WTC11 (cell line): ENCODE results near the gene FGFR1OP2. TPM values are rescaled to one million over a fixed set of nuclear protein-coding genes. Genes with fewer than 3 reads are reported as not detected.

ENCODE experiments used
- ATAC-seq: fragments of 200-7000 bp; cut with Tn5 transposase; 2 replicates; pipeline ENCODE4 v1.10.0; 2021; ENCODE audit warnings: mild to moderate bottlenecking, moderate library complexity
- CTCF ChIA-PET: fragments of 300-600 bp; sonication (Branson Sonifier 250); formaldehyde crosslinking; loops from one replicate; lab custom pipeline; 2021; ENCODE audit warnings: antibody characterized with exemption; lab: Charles Lee
- POLR2A ChIA-PET: fragments of 350-600 bp; sonication (Branson Sonifier 250); formaldehyde crosslinking; loops from one replicate; lab custom pipeline; 2021; ENCODE audit warnings: antibody characterized with exemption; lab: Charles Lee
- DNase-seq: peaks from one replicate; pipeline ENCODE4 v3.0.0; 2021; ENCODE audit warnings: low spot score
- H3K27ac Mint-ChIP-seq: 2 replicates; pipeline ENCODE4 v1.8.0; 2021; ENCODE audit warnings: mixed read lengths
- H3K27me3 Mint-ChIP-seq: 2 replicates; pipeline ENCODE4 v1.8.0; 2021; ENCODE audit warnings: low read depth, mild to moderate bottlenecking, moderate library complexity, mixed read lengths
- H3K36me3 Mint-ChIP-seq: 2 replicates; pipeline ENCODE4 v1.8.0; 2021; ENCODE audit warnings: mixed read lengths
- H3K4me1 Mint-ChIP-seq: 2 replicates; pipeline ENCODE4 v1.8.0; 2022; ENCODE audit warnings: mixed read lengths
- H3K4me3 Mint-ChIP-seq: 2 replicates; pipeline ENCODE4 v1.8.0; 2021; ENCODE audit warnings: mild to moderate bottlenecking, moderate library complexity, mixed read lengths
- H3K9me3 Mint-ChIP-seq: 2 replicates; pipeline ENCODE4 v1.8.0; 2021; ENCODE audit warnings: mixed read lengths
- AFF4 ChIP-seq: sonication (generic); formaldehyde crosslinking; IDR thresholded peaks from 2 replicates; pipeline ENCODE4 v1.8.1; 2023; ENCODE audit warnings: mild to moderate bottlenecking, missing genetic modification reagents, borderline replicate concordance
- ARID4B ChIP-seq: sonication (generic); formaldehyde crosslinking; IDR thresholded peaks from 2 replicates; pipeline ENCODE4 v1.8.0; 2023; ENCODE audit warnings: missing genetic modification reagents, mild to moderate bottlenecking, borderline replicate concordance
- CBFB ChIP-seq: sonication (generic); formaldehyde crosslinking; IDR thresholded peaks from 2 replicates; pipeline ENCODE4 v1.8.1; 2022; ENCODE audit warnings: mild to moderate bottlenecking, low read depth, missing genetic modification reagents
- ELF4 ChIP-seq: sonication (generic); formaldehyde crosslinking; IDR thresholded peaks from 2 replicates; pipeline ENCODE4 v1.8.1; 2022; ENCODE audit warnings: low read depth, mild to moderate bottlenecking, moderate library complexity, missing genetic modification reagents
- ESRRA ChIP-seq: sonication (generic); formaldehyde crosslinking; IDR thresholded peaks from 2 replicates; pipeline ENCODE4 v1.8.1; 2022; ENCODE audit warnings: mild to moderate bottlenecking, missing genetic modification reagents, borderline replicate concordance
- FOXP4 ChIP-seq: sonication (generic); formaldehyde crosslinking; IDR thresholded peaks from 2 replicates; pipeline ENCODE4 v1.8.0; 2022; ENCODE audit warnings: mild to moderate bottlenecking, missing genetic modification reagents
- GRHL2 ChIP-seq: fragments of 250-450 bp; sonication (Bioruptor Pico); IDR thresholded peaks from 2 replicates; pipeline ENCODE4 v1.8.0; 2022; ENCODE audit warnings: mild to moderate bottlenecking, moderate library complexity; ENCODE audit not compliant: insufficient replicate concordance, severe bottlenecking
- IRF1 ChIP-seq: sonication (generic); formaldehyde crosslinking; IDR thresholded peaks from 2 replicates; pipeline ENCODE4 v1.8.0; 2023; ENCODE audit warnings: missing genetic modification reagents
- IRF2 ChIP-seq: sonication (generic); formaldehyde crosslinking; IDR thresholded peaks from 2 replicates; pipeline ENCODE4 v1.8.0; 2022; ENCODE audit warnings: low read depth, missing genetic modification reagents, borderline replicate concordance
- JAZF1 ChIP-seq: fragments of 250-450 bp; sonication (Bioruptor Pico); IDR thresholded peaks from 2 replicates; pipeline ENCODE4 v1.9.0; 2021; ENCODE audit warnings: moderate library complexity, mild to moderate bottlenecking, inconsistent platforms
- MAX ChIP-seq: sonication (generic); formaldehyde crosslinking; IDR thresholded peaks from 2 replicates; pipeline ENCODE4 v1.8.0; 2022; ENCODE audit warnings: mild to moderate bottlenecking, missing genetic modification reagents
- NR1H2 ChIP-seq: sonication (generic); formaldehyde crosslinking; IDR thresholded peaks from 2 replicates; pipeline ENCODE4 v1.9.0; 2021; ENCODE audit warnings: mild to moderate bottlenecking, moderate library complexity, missing genetic modification reagents
- SOX15 ChIP-seq: fragments of 250-450 bp; sonication (Bioruptor Pico); IDR thresholded peaks from 2 replicates; pipeline ENCODE4 v1.9.0; 2021; ENCODE audit warnings: mild to moderate bottlenecking
- SP1 ChIP-seq: sonication (generic); formaldehyde crosslinking; conservative IDR thresholded peaks from 2 replicates; pipeline ENCODE4 v1.8.1; 2022; ENCODE audit warnings: missing genetic modification reagents
- TEAD4 ChIP-seq: sonication (generic); formaldehyde crosslinking; IDR thresholded peaks from 2 replicates; pipeline ENCODE4 v1.8.0; 2022; ENCODE audit warnings: mild to moderate bottlenecking, missing genetic modification reagents
- ZNF263 ChIP-seq: sonication (generic); formaldehyde crosslinking; IDR thresholded peaks from 2 replicates; pipeline ENCODE4 v1.8.1; 2022; ENCODE audit warnings: low read depth, mild to moderate bottlenecking, moderate library complexity, missing genetic modification reagents
- ZNF416 ChIP-seq: fragments of 250-450 bp; sonication (Bioruptor Pico); IDR thresholded peaks from 2 replicates; pipeline ENCODE4 v1.9.0; 2021; ENCODE audit warnings: mild to moderate bottlenecking, inconsistent platforms
- ZNF532 ChIP-seq: fragments of 250-450 bp; sonication (Bioruptor Pico); IDR thresholded peaks from 2 replicates; pipeline ENCODE4 v1.9.0; 2021; ENCODE audit warnings: mild to moderate bottlenecking, borderline replicate concordance
- total RNA-seq: library from RNA; stranded (reverse); gene quantifications from 3 replicates; pipeline ENCODE4 v1.2.3, GENCODE V29; 2021

FGFR1OP2 gene
- total RNA-seq, 1 experiment from 2014 or later = 28.9 TPM

- TF ChIP-seq ZNF532 (CRISPR knock-in tag) (no peak), ARID4B (CRISPR knock-in tag) (no peak)
These were observed 69.8 kb downstream of the FGFR1OP2 start (continued) for GRCh38 chr12:27008081-27008480.

- ATAC-seq (no peak), DNase-seq (no peak)
- Mint-ChIP-seq H3K9me3 (no peaks in the 10 kb centered on the region), H3K4me3 (no peak overlapping the region; the same call in 1 of the 2 replicates), H3K4me1 (peaks cover 43% of the 10 kb centered on the region), H3K27ac (peak overlapping the region; percentile 23), H3K27me3 (no peaks in the 10 kb centered on the region), H3K36me3 (no peaks in the 10 kb centered on the region)
- ChIA-PET CTCF (no interaction called here), POLR2A (no interaction called here)
- no peak for TF ChIP-seq NR1H2 (CRISPR knock-in tag)
- no peak for TF ChIP-seq AFF4 (CRISPR knock-in tag)
- no peak for TF ChIP-seq ELF4
- TF ChIP-seq SOX15 = no peak
- no peak for TF ChIP-seq MAX (CRISPR knock-in tag)
- TF ChIP-seq FOXP4 (CRISPR knock-in tag) = no peak
- TF ChIP-seq ZNF263 = no peak
- no peak for TF ChIP-seq SP1 (CRISPR knock-in tag)
- no peak for TF ChIP-seq GRHL2 (CRISPR knock-in tag)
- TF ChIP-seq IRF1 (CRISPR knock-in tag) = no peak
- TF ChIP-seq ZNF416 (CRISPR knock-in tag) = no peak
- TF ChIP-seq IRF2 (CRISPR knock-in tag) = no peak
- TF ChIP-seq CBFB (CRISPR knock-in tag) = no peak
- no peak for TF ChIP-seq TEAD4 (CRISPR knock-in tag)
- TF ChIP-seq ESRRA (CRISPR knock-in tag) = no peak
- TF ChIP-seq JAZF1 (CRISPR knock-in tag) = no peak
These were observed 71.6 kb downstream of the FGFR1OP2 start for GRCh38 chr12:27009881-27010301.
